22Rv1 (cell line): Measurements from ENCODE around the gene RSU1.

Experiments used
- CTCF ChIP-seq: fragments of 450-650 bp; IDR thresholded peaks from 2 replicates; pipeline ENCODE4 v1.5.1; 2017; ENCODE audit warnings: mild to moderate bottlenecking
- ZFX ChIP-seq: fragments of 450-650 bp; IDR thresholded peaks from 2 replicates; pipeline ENCODE4 v1.6.1; 2017; ENCODE audit warnings: antibody characterized with exemption, borderline replicate concordance

- TF ChIP-seq CTCF (no peak), ZFX (no peak)
Measured at GRCh38 chr10:16592378-16592777, 224.8 kb downstream of the RSU1 start.
